ENCODE results near the gene BTBD8. TPM values are rescaled to one million over a fixed set of nuclear protein-coding genes. Genes with fewer than 3 reads are reported as not detected.

BTBD8 gene
- total and polyA plus RNA-seq, 2 of the 4 experiments (the other 2 are of a cell fraction) = 0.94 to 2.0 TPM

DNA sequence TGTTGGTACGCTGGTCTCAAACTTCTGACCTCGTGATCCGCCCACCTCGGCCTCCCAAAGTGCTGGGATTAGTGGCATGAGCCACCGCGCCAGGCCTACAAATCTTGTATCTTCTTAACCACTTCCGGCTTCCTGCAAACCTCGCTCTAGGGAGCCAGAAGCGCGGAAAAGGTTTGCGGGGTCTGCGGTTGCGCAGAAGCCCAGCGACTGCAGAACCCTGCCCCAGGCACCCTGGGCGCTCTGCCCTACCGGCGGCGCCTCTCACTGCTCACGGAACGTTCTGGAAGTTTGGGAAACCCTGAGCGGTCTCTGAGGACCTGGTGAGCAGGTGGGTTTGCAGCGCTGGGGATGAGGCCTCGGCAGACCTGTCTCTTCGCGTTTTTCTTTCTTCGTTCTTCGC, 137.6 kb downstream of the BTBD8 start, which contains the start of gene C1orf146:
Gene C1orf146 (plus strand): TSS at position 195 of the 400 bp plus-strand sequence. CDS start 13,506 bp downstream, outside the sequence.
- no peaks in the 10 kb centered on the region for H3K9me1 ChIP-seq (ENCODE audit: insufficient read depth, low read length)
- no peaks in the 10 kb centered on the region for H3K4me1 ChIP-seq (ENCODE audit: control insufficient read depth, insufficient read depth, low read length)
- no peak within 1 kb of the TSS for H2BK15ac ChIP-seq (ENCODE audit: low read depth, low read length)
- CTCF ChIA-PET = no interaction called here
- H2AK9ac ChIP-seq (replicated peaks; ENCODE audit: low read depth, low read length, poor library complexity) = no peak within 1 kb of the TSS
- no peaks in the 10 kb centered on the region for H3K79me1 ChIP-seq (ENCODE audit: low read depth in 1 of 2, low read length in 2 of 2)
- no peak within 1 kb of the TSS for H3K56ac ChIP-seq (ENCODE audit: extremely low read depth, insufficient read depth, low read length)
- no peaks in the 10 kb centered on the region for H3K36me3 ChIP-seq (ENCODE audit: control insufficient read depth, insufficient read depth, low read length)
- H4K20me1 ChIP-seq (ENCODE audit: insufficient read depth, low read length) = no peaks in the 10 kb centered on the region
- no peak within 1 kb of the TSS for H2BK20ac ChIP-seq (ENCODE audit: low read depth, low read length)
- no peak within 1 kb of the TSS for H3K4me2 ChIP-seq (ENCODE audit: low read depth, low read length)
- DNase-seq = no peak
- H3K4me3 ChIP-seq (ENCODE audit: insufficient read depth, low read depth, low read length) = no peak within 1 kb of the TSS
- peak within 1 kb of the TSS; percentile 43 for H2AFZ ChIP-seq (replicated peaks; ENCODE audit: low read length, poor library complexity)
- H4K5ac ChIP-seq (ENCODE audit: low read depth, low read length) = no peak within 1 kb of the TSS
- H2BK5ac ChIP-seq (ENCODE audit: low read depth, low read length, poor library complexity, severe bottlenecking) = no peak within 1 kb of the TSS
- no peak within 1 kb of the TSS for H4K8ac ChIP-seq (ENCODE audit: low read depth in 2 of 2, low read length in 2 of 2)
- no peaks in the 10 kb centered on the region for H3K9me3 ChIP-seq (ENCODE audit: control insufficient read depth, insufficient read depth, low read length)
- H3K4ac ChIP-seq (ENCODE audit: low read depth, low read length) = no peak within 1 kb of the TSS
- intact Hi-C loops (cut with micrococcal nuclease) = no loop called here
- no peak within 1 kb of the TSS for H3K9ac ChIP-seq (ENCODE audit: low read depth, low read length)
- H3K18ac ChIP-seq (ENCODE audit: low read depth, low read length) = no peak within 1 kb of the TSS
- TF ChIP-seq CHD1 (IDR thresholded peaks at IDR 0.05; ENCODE audit: low read depth, low read length) = no peak
- TF ChIP-seq RFX5 (IDR thresholded peaks at IDR 0.05; ENCODE audit: low read depth, low read length) = no peak
- TF ChIP-seq RCOR1 (IDR thresholded peaks at IDR 0.05; ENCODE audit: insufficient replicate concordance, low read length) = no peak
- TF ChIP-seq MXI1 (IDR thresholded peaks at IDR 0.05; ENCODE audit: borderline replicate concordance, low read depth, low read length) = no peak
- TF ChIP-seq RAD21 (IDR thresholded peaks at IDR 0.05; ENCODE audit: low read length) = no peak
- TF ChIP-seq SMC3 (IDR thresholded peaks at IDR 0.05; ENCODE audit: low read depth, low read length) = no peak
- TF ChIP-seq, protein P1, sequence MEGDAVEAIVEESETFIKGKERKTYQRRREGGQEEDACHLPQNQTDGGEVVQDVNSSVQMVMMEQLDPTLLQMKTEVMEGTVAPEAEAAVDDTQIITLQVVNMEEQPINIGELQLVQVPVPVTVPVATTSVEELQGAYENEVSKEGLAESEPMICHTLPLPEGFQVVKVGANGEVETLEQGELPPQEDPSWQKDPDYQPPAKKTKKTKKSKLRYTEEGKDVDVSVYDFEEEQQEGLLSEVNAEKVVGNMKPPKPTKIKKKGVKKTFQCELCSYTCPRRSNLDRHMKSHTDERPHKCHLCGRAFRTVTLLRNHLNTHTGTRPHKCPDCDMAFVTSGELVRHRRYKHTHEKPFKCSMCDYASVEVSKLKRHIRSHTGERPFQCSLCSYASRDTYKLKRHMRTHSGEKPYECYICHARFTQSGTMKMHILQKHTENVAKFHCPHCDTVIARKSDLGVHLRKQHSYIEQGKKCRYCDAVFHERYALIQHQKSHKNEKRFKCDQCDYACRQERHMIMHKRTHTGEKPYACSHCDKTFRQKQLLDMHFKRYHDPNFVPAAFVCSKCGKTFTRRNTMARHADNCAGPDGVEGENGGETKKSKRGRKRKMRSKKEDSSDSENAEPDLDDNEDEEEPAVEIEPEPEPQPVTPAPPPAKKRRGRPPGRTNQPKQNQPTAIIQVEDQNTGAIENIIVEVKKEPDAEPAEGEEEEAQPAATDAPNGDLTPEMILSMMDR (conservative IDR thresholded peaks at IDR 0.05; ENCODE audit: low read depth, low read length) = no peak
- POLR2A ChIA-PET (ENCODE audit: unreplicated experiment) = no interaction called here
- H3K27ac ChIP-seq (ENCODE audit: insufficient read depth, low read length) = no peak within 1 kb of the TSS
- no TSS peak for BruUV-seq (replicated peaks)
- H4K91ac ChIP-seq (ENCODE audit: insufficient read depth, low read depth, low read length) = no peak within 1 kb of the TSS
- no peak within 1 kb of the TSS for H2BK120ac ChIP-seq (ENCODE audit: low read depth, low read length)
- no peaks in the 10 kb centered on the region for H3K27me3 ChIP-seq (ENCODE audit: control insufficient read depth, insufficient read depth, low read length)
- dilution Hi-C loops (cut with HindIII; ENCODE audit: low sequenced_read_pairs, unreplicated experiment) = no loop called here
- H2AK5ac ChIP-seq (ENCODE audit: low read depth, low read length) = no peak within 1 kb of the TSS
- WGBS, 2 experiments (ENCODE audit: extremely low coverage in 2 of 2, insufficient read length in 1 of 2) = 96% methylated on average over 9 of the region's 27 CpGs; no CpG with 5 or more reads in 1 of the 2 experiments
- H3K23ac ChIP-seq (ENCODE audit: low read depth, low read length) = no peak within 1 kb of the TSS
- H3K14ac ChIP-seq (replicated peaks; ENCODE audit: low read depth, low read length) = no peak within 1 kb of the TSS
- ATAC-seq (ENCODE audit: low read depth) = no peak
- in situ Hi-C loops (cut with MboI; ENCODE audit: low sequenced_read_pairs) = no loop called here

Data from IMR-90 (cell line).